GM12878 (cell line): Measurements from ENCODE around the gene LAMP5. TPM values are rescaled to one million over a fixed set of nuclear protein-coding genes. Genes with fewer than 3 reads are reported as not detected.

Experiments
- ATAC-seq: fragments of 200-7000 bp; cut with Tn5 transposase; 3 replicates; pipeline ENCODE4 v1.9.1; 2020; ENCODE audit warnings: mild to moderate bottlenecking, moderate library complexity
- BruUV-seq: library from RNA; stranded (reverse); fragments of 400-500 nt; replicated peaks from 2 replicates; lab custom pipeline; 2021; lab: Mats Ljungman, UMichigan
- CTCF ChIA-PET: fragments of 300-600 bp; sonication (Branson Sonifier 250); formaldehyde crosslinking; extraction: SDS; loops from one replicate; lab custom pipeline; 2021; ENCODE audit warnings: inconsistent platforms; lab: Yijun Ruan, JAX
- POLR2A ChIA-PET: fragments of 350-600 bp; formaldehyde crosslinking; extraction: SDS; loops from one replicate; lab custom pipeline; 2021; ENCODE audit warnings: inconsistent platforms; lab: Charles Lee
- RAD21 ChIA-PET: fragments of 300-600 bp; sonication (Branson Sonifier 250); formaldehyde crosslinking; loops from one replicate; lab custom pipeline; 2023; ENCODE audit warnings: antibody characterized with exemption; ENCODE audit not compliant: unreplicated experiment; lab: Charles Lee
- SMC1A ChIA-PET: fragments of 300-600 bp; sonication (Branson Sonifier 250); formaldehyde crosslinking; loops from one replicate; lab custom pipeline; 2023; ENCODE audit not compliant: unreplicated experiment, uncharacterized antibody; lab: Charles Lee
- DNase-seq: peaks from one replicate; pipeline ENCODE4 v3.0.0-alpha.2; 2011; ENCODE audit warnings: low read depth, low spot score
- FAIRE-seq: peaks from 3 replicates; lab custom pipeline; 2011; peaks lifted over from hg19 to GRCh38; lab: Jason Lieb, UNC
- H2AFZ ChIP-seq: 2 replicates; pipeline ENCODE4 v1.6.0; 2011; ENCODE audit warnings: low read depth, low read length, control low read depth; ENCODE audit not compliant: control insufficient read depth
- H3K27ac ChIP-seq: 2 replicates; pipeline ENCODE4 v1.5.1; 2011; ENCODE audit warnings: control low read depth; ENCODE audit not compliant: control insufficient read depth, insufficient read depth
- H3K27me3 ChIP-seq, 2 experiments: replicated peaks in 1 of 2; 2 replicates each; pipeline versions ENCODE4 v1.6.0 to v1.6.1; 2011; ENCODE audit warnings: low read length in 1 of 2; ENCODE audit not compliant: control insufficient read depth in 2 of 2, insufficient read depth in 2 of 2
- H3K36me3 ChIP-seq, 2 experiments: 2 replicates each; pipeline ENCODE4 v1.5.1; 2011; ENCODE audit warnings: low read length in 1 of 2; ENCODE audit not compliant: control insufficient read depth in 2 of 2, insufficient read depth in 2 of 2
- H3K4me1 ChIP-seq: 2 replicates; pipeline ENCODE4 v1.6.1; 2011; ENCODE audit warnings: mild to moderate bottlenecking, low read length, moderate library complexity, mixed read lengths; ENCODE audit not compliant: control insufficient read depth, insufficient read depth
- H3K4me2 ChIP-seq: 2 replicates; pipeline ENCODE4 v1.6.0; 2011; ENCODE audit warnings: control low read depth; ENCODE audit not compliant: control insufficient read depth, insufficient read depth
- H3K4me3 ChIP-seq: fragments of 200-600 bp; sonication (generic); 2 replicates; pipeline ENCODE4 v1.5.1; 2016
- H3K79me2 ChIP-seq: 2 replicates; pipeline ENCODE4 v1.6.0; 2011; ENCODE audit warnings: low read length; ENCODE audit not compliant: control insufficient read depth, insufficient read depth
- H3K9ac ChIP-seq: 2 replicates; pipeline ENCODE4 v1.8.0; 2011; ENCODE audit warnings: low read length, control low read depth, mixed read lengths; ENCODE audit not compliant: control insufficient read depth, insufficient read depth
- H3K9me3 ChIP-seq: replicated peaks from 3 replicates; pipeline ENCODE4 v1.5.1; 2011; ENCODE audit warnings: mild to moderate bottlenecking, low read length; ENCODE audit not compliant: control insufficient read depth, insufficient read depth
- H4K20me1 ChIP-seq: 2 replicates; pipeline ENCODE4 v1.6.0; 2011; ENCODE audit not compliant: control insufficient read depth, insufficient read depth
- CBX5 ChIP-seq: sonication (generic); IDR thresholded peaks from 2 replicates; pipeline ENCODE4 v1.6.1; 2016; ENCODE audit warnings: low read depth, moderate library complexity, mild to moderate bottlenecking, inconsistent platforms
- HDGF ChIP-seq: fragments of 450-650 bp; IDR thresholded peaks from 2 replicates; pipeline ENCODE4 v1.6.1; 2016; ENCODE audit warnings: antibody characterized with exemption
- KLF5 ChIP-seq: fragments of 450-650 bp; IDR thresholded peaks from 2 replicates; pipeline ENCODE4 v1.6.1; 2014; ENCODE audit warnings: mild to moderate bottlenecking; ENCODE audit not compliant: partially characterized antibody
- MYC ChIP-seq: IDR thresholded peaks from 2 replicates; pipeline ENCODE4 v1.6.1; 2011; ENCODE audit warnings: mild to moderate bottlenecking, low read length, moderate library complexity, inconsistent platforms; ENCODE audit not compliant: insufficient read depth, insufficient replicate concordance, insufficient read length, severe bottlenecking
- SMARCA5 ChIP-seq: fragments of 450-650 bp; IDR thresholded peaks from 2 replicates; pipeline ENCODE4 v1.6.1; 2017; ENCODE audit warnings: mild to moderate bottlenecking
- SP1 ChIP-seq: IDR thresholded peaks from one replicate; pipeline ENCODE4 v1.6.1; 2011; ENCODE audit warnings: low read depth, low read length
- ZBTB40 ChIP-seq: fragments of 450-650 bp; IDR thresholded peaks from 2 replicates; pipeline ENCODE4 v1.6.1; 2016; ENCODE audit warnings: mild to moderate bottlenecking, moderate library complexity, borderline replicate concordance
- ZNF24 ChIP-seq: fragments of 450-650 bp; IDR thresholded peaks from 2 replicates; pipeline ENCODE4 v1.6.1; 2017; ENCODE audit warnings: antibody characterized with exemption, mild to moderate bottlenecking
- WGBS: methylation state at CpG from one replicate; pipeline ENCODE4 v1.1.6; 2016; ENCODE audit warnings: low lambda C conversion rate; ENCODE audit not compliant: insufficient replicate concordance, insufficient coverage; ENCODE audit errors: missing lambda C conversion rate; 5-methylcytosine and 5-hydroxymethylcytosine counted together
- in situ Hi-C: fragments of 300-500 bp; cut with MboI; formaldehyde crosslinking; loops from 9 replicates; pipeline ENCODE4 v1.14.3; 2018; ENCODE audit warnings: mixed read lengths
- intact Hi-C: fragments of 100-400 bp; cut with micrococcal nuclease; formaldehyde crosslinking; loops from one replicate; pipeline ENCODE4 v1.14.2; 2022; ENCODE audit not compliant: unreplicated experiment
- polyA plus RNA-seq, 11 experiments: library from polyadenylated mRNA; depleted of rRNA in 4 of 11; unstranded in 6 of 11; stranded (reverse) in 5 of 11; fragments of >200 nt; fragmentation: Nextera tagmentation in 4 of 11; fragmentation: Illumina TruSeq in 1 of 11; extraction: Ambion mirVana in 4 of 11; extraction: Trizol in 1 of 11; gene quantifications; 1 replicate in 1 of 11; 2 replicates in 10 of 11; pipeline versions ENCODE4 v1.2.1 to v1.2.3, GENCODE V29; 2011 to 2016; ENCODE audit warnings: inconsistent platforms in 2 of 11, missing spikeins in 2 of 11, low read depth in 1 of 11
- total RNA-seq, 4 experiments: library from RNA; depleted of rRNA in 3 of 4; stranded (reverse); fragments of >200 nt in 3 of 4; fragmentation: Illumina TruSeq in 1 of 4; extraction: Trizol in 1 of 4; gene quantifications; 2 replicates each; pipeline versions ENCODE4 v1.2.1 to v1.2.3, GENCODE V29; 2013 to 2021

Gene LAMP5
- total and polyA plus RNA-seq, 10 of the 15 experiments (the other 5 are each of a cell fraction or from before 2014, with no cell fraction given): 0.10 to 0.56 (median 0.49) TPM; not detected in 1

DNA sequence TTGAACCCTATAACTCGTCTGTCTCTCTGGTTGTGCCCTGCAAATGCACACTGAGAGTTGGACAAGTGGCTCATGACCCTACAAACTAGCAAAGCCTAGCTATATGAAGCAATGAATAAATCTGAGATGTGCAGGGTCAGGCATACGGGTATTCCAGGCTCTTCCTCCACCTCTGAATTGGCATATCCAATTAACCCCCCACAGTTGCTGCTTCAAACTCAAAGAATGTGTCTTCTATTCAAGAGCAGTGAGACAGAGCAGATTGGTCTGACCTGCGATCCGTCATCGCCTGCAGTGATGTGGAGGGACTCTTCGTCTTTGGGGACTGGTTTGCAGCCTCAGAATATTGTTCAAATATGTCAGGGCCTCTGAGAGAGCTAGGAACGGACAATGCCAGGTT lies 59.8 kb downstream of the LAMP5 start (continued):
- TF ChIP-seq KLF5 (no peak), HDGF (no peak)
- TF ChIP-seq, all 136 proteins: peak for 0

- FAIRE-seq: no peak
- RAD21 ChIA-PET: no interaction called here
- Histone ChIP-seq H3K79me2 (no peaks in the 10 kb centered on the region), H2AFZ (no peak overlapping the region), H3K4me3 (no peak overlapping the region), H3K4me1 (no peaks in the 10 kb centered on the region; the same call in 1 of the 2 replicates), H3K4me2 (no peak overlapping the region), H3K36me3 (no peaks in the 10 kb centered on the region), H3K9me3 (no peaks in the 10 kb centered on the region), H3K9ac (no peak overlapping the region), H3K27me3 (no peaks in the 10 kb centered on the region; a peak in 1 of 4 replicates), H4K20me1 (no peaks in the 10 kb centered on the region), H3K27ac (no peak overlapping the region)
- 39% methylated on average over 3 of the region's 3 CpGs for WGBS
- intact Hi-C loops (no loop called here), in situ Hi-C loops (no loop called here)
- POLR2A ChIA-PET: no interaction called here
- TF ChIP-seq CBX5 (no peak), SP1 (no peak), ZNF24 (no peak), MYC (no peak), ZBTB40 (no peak), SMARCA5 (no peak)
- no peak for ATAC-seq
- CTCF ChIA-PET: no interaction called here
- SMC1A ChIA-PET: no interaction called here
- DNase-seq: no peak
- BruUV-seq: no TSS peak
Measured at GRCh38 chr20:9574776-9575175, 60.4 kb downstream of the LAMP5 start.
